ENCODE measurements around the gene DCTN5. TPM values are rescaled to one million over a fixed set of nuclear protein-coding genes. Genes with fewer than 3 reads are reported as not detected.

The DCTN5 gene
- total and polyA plus RNA-seq, 2 of the 13 experiments (the other 11 are each of a cell fraction or from before 2014, with no cell fraction given), result 105 to 207 TPM

DNA sequence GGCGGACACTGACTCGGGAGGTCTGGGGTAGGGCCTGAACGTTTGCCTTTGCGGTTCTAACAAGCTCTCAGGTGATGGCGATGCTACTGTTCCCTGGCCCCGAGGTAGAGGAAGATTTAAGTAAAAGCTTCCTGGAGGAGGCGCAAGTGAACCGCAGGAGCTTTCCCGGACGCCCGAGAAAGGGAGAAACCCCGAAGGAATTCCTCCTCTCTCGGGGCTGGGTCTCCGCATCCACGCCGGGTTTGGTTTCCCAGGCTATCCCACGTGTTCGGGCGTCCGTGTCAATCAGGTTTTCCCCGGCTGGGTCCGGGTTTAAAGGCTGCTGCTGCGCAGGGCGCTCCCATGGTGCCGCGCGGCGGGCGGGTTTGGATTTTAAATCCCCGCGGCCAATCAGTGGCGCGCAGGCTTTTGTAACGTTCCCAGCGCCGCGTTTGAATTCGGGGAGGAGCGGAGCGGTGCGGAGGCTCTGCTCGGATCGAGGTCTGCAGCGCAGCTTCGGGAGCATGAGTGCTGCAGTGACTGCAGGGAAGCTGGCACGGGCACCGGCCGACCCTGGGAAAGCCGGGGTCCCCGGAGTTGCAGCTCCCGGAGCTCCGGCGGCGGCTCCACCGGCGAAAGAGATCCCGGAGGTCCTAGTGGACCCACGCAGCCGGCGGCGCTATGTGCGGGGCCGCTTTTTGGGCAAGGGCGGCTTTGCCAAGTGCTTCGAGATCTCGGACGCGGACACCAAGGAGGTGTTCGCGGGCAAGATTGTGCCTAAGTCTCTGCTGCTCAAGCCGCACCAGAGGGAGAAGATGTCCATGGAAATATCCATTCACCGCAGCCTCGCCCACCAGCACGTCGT lies 37.4 kb downstream of the DCTN5 start, which contains the start of gene PLK1 (continued):
- TF ChIP-seq, protein P1, sequence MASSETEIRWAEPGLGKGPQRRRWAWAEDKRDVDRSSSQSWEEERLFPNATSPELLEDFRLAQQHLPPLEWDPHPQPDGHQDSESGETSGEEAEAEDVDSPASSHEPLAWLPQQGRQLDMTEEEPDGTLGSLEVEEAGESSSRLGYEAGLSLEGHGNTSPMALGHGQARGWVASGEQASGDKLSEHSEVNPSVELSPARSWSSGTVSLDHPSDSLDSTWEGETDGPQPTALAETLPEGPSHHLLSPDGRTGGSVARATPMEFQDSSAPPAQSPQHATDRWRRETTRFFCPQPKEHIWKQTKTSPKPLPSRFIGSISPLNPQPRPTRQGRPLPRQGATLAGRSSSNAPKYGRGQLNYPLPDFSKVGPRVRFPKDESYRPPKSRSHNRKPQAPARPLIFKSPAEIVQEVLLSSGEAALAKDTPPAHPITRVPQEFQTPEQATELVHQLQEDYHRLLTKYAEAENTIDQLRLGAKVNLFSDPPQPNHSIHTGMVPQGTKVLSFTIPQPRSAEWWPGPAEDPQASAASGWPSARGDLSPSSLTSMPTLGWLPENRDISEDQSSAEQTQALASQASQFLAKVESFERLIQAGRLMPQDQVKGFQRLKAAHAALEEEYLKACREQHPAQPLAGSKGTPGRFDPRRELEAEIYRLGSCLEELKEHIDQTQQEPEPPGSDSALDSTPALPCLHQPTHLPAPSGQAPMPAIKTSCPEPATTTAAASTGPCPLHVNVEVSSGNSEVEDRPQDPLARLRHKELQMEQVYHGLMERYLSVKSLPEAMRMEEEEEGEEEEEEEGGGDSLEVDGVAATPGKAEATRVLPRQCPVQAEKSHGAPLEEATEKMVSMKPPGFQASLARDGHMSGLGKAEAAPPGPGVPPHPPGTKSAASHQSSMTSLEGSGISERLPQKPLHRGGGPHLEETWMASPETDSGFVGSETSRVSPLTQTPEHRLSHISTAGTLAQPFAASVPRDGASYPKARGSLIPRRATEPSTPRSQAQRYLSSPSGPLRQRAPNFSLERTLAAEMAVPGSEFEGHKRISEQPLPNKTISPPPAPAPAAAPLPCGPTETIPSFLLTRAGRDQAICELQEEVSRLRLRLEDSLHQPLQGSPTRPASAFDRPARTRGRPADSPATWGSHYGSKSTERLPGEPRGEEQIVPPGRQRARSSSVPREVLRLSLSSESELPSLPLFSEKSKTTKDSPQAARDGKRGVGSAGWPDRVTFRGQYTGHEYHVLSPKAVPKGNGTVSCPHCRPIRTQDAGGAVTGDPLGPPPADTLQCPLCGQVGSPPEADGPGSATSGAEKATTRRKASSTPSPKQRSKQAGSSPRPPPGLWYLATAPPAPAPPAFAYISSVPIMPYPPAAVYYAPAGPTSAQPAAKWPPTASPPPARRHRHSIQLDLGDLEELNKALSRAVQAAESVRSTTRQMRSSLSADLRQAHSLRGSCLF (CRISPR knock-in tag; IDR thresholded peaks at IDR 0.05; ENCODE audit: borderline replicate concordance), result no peak
- no peak for TF ChIP-seq HOXD1 (CRISPR knock-in tag; IDR thresholded peaks at IDR 0.05)
- TF ChIP-seq PAF1 (CRISPR knock-in tag; IDR thresholded peaks at IDR 0.05), result no peak
- peak; percentile 11; the same call in 1 of the 2 replicates for TF ChIP-seq ZNF773 (CRISPR knock-in tag; IDR thresholded peaks at IDR 0.05; ENCODE audit: borderline replicate concordance)
- TF ChIP-seq ISX (CRISPR knock-in tag; conservative IDR thresholded peaks at IDR 0.05), result peak; percentile 57; the same call in 1 of the 2 replicates
- TF ChIP-seq ZNF678 (CRISPR knock-in tag; IDR thresholded peaks at IDR 0.05), result no peak
- peak; percentile 66 for TF ChIP-seq TAF15 (IDR thresholded peaks at IDR 0.05; ENCODE audit: low read depth, low read length, poor library complexity, severe bottlenecking)
- TF ChIP-seq, protein P2, sequence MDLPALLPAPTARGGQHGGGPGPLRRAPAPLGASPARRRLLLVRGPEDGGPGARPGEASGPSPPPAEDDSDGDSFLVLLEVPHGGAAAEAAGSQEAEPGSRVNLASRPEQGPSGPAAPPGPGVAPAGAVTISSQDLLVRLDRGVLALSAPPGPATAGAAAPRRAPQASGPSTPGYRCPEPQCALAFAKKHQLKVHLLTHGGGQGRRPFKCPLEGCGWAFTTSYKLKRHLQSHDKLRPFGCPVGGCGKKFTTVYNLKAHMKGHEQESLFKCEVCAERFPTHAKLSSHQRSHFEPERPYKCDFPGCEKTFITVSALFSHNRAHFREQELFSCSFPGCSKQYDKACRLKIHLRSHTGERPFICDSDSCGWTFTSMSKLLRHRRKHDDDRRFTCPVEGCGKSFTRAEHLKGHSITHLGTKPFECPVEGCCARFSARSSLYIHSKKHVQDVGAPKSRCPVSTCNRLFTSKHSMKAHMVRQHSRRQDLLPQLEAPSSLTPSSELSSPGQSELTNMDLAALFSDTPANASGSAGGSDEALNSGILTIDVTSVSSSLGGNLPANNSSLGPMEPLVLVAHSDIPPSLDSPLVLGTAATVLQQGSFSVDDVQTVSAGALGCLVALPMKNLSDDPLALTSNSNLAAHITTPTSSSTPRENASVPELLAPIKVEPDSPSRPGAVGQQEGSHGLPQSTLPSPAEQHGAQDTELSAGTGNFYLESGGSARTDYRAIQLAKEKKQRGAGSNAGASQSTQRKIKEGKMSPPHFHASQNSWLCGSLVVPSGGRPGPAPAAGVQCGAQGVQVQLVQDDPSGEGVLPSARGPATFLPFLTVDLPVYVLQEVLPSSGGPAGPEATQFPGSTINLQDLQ (CRISPR knock-in tag; IDR thresholded peaks at IDR 0.05), result no peak
- TF ChIP-seq, protein P3, sequence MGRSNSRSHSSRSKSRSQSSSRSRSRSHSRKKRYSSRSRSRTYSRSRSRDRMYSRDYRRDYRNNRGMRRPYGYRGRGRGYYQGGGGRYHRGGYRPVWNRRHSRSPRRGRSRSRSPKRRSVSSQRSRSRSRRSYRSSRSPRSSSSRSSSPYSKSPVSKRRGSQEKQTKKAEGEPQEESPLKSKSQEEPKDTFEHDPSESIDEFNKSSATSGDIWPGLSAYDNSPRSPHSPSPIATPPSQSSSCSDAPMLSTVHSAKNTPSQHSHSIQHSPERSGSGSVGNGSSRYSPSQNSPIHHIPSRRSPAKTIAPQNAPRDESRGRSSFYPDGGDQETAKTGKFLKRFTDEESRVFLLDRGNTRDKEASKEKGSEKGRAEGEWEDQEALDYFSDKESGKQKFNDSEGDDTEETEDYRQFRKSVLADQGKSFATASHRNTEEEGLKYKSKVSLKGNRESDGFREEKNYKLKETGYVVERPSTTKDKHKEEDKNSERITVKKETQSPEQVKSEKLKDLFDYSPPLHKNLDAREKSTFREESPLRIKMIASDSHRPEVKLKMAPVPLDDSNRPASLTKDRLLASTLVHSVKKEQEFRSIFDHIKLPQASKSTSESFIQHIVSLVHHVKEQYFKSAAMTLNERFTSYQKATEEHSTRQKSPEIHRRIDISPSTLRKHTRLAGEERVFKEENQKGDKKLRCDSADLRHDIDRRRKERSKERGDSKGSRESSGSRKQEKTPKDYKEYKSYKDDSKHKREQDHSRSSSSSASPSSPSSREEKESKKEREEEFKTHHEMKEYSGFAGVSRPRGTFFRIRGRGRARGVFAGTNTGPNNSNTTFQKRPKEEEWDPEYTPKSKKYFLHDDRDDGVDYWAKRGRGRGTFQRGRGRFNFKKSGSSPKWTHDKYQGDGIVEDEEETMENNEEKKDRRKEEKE (IDR thresholded peaks at IDR 0.05), result no peak
- peak; percentile 47; the same call in 1 of the 2 replicates for TF ChIP-seq FOXK2 (IDR thresholded peaks at IDR 0.05)
- peak; percentile 82; the same call in 1 of the 2 replicates for TF ChIP-seq ZNF614 (CRISPR knock-in tag; IDR thresholded peaks at IDR 0.05; ENCODE audit: borderline replicate concordance)
- TF ChIP-seq CREM (IDR thresholded peaks at IDR 0.05), result peak; percentile 78
- TF ChIP-seq CREM (CRISPR knock-in tag; IDR thresholded peaks at IDR 0.05), result peak; percentile 33; the same call in 1 of the 2 replicates
- no peak for TF ChIP-seq ZNF577 (CRISPR knock-in tag; IDR thresholded peaks at IDR 0.05; ENCODE audit: borderline replicate concordance, low read depth)
- peak; percentile 99; the same call in 1 of the 2 replicates for TF ChIP-seq ZNF564 (CRISPR knock-in tag; IDR thresholded peaks at IDR 0.05)
- TF ChIP-seq ZNF317 (CRISPR knock-in tag; IDR thresholded peaks at IDR 0.05), result 0 out of 2 replicates have a peak, but pooled peaks have one; percentile 80
- no peak for TF ChIP-seq ZFP36L2 (CRISPR knock-in tag; IDR thresholded peaks at IDR 0.05)
- peak; percentile 46; the same call in 1 of the 2 replicates for TF ChIP-seq TRIM24 (CRISPR knock-in tag; IDR thresholded peaks at IDR 0.05)
- TF ChIP-seq NFE2 (CRISPR knock-in tag; IDR thresholded peaks at IDR 0.05), result peak; percentile 33; the same call in 1 of the 2 replicates
- peak; percentile 38; the same call in 1 of the 2 replicates for TF ChIP-seq ZBTB38 (CRISPR knock-in tag; IDR thresholded peaks at IDR 0.05)
